GM18502 (cell line): Measurements from ENCODE around the gene DAB2IP.
"Not testable (repeated sequence)": the region's sequence is repeated elsewhere in the genome, so short reads cannot be mapped to it uniquely, and the experiment has no call there.

Experiments
- ATAC-seq: cut with Tn5 transposase; IDR thresholded peaks from one replicate; pipeline ENCODE4 v1.9.1; 2021; ENCODE audit warnings: mild to moderate bottlenecking; ENCODE audit not compliant: unreplicated experiment, poor library complexity

DAB2IP gene

GRCh38 chr9:121623430-121623829 is 28.0 kb upstream of the DAB2IP start:
- ATAC-seq, result not testable (repeated sequence)

GRCh38 chr9:121625590-121625989 is 25.8 kb upstream of the DAB2IP start:
- ATAC-seq, result no peak

- no peak for ATAC-seq
Measured at GRCh38 chr9:121626012-121626411, 25.4 kb upstream of the DAB2IP start.

DNA sequence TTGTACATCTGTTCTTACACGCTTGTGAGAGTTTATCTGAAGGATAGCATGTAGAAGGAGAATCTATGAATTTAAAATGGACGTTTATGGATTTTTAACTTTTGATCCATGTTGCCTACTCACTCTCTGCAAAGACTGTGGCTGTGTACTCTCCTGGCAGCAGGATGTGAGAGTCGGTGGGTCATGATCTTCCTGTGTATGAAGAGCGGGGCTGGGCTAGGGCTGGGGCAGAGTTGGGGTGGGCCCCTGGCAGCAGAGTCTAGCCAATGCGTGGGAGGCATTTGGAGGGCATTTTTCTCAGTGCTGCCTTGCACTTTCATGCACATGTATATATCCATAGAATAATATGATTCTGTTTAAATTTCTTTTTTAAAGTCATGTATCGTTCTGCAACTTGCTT is 24.0 kb upstream of the DAB2IP start:
- ATAC-seq, result no peak

DNA sequence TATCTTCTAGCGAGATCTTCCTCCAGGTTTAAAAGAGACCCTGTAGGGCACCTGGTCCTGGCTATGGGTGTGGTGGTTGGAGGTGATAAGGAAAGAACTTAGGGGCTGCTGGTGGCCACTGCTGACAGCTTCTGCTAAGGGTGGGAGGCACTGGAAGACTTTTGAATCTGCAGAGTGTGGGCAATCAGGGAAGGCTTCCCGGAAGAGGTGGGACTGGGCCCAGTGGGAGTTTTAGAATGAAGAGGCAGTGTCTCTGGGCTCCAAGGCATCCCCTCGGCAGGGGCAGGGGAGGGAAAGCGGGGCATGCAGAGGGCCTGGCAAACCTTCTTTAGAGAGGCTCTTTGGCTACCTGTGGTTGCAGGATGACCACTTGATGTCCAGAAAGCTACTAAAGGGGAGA is 23.0 kb upstream of the DAB2IP start:
- no peak for ATAC-seq

DNA sequence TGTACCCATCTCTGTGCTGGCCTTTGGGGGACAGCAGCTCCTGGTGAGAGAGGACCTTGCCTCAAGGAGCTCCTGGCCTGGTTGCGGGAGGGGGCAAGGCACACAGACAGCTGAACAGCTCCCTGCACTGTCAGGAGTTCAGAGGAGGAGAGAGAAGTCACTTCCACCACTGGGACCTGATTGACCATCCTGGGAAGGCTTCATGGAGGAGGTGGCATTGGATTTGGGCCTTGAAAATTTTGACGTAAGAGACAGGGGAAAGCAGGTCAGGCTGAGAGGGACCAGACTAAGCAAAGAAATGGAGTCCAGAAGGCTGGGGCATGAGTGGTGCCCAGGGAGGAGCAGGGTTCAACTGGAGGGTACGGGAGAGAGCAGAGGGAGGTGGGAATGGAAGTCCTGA is 20.3 kb upstream of the DAB2IP start:
- no peak for ATAC-seq

DNA sequence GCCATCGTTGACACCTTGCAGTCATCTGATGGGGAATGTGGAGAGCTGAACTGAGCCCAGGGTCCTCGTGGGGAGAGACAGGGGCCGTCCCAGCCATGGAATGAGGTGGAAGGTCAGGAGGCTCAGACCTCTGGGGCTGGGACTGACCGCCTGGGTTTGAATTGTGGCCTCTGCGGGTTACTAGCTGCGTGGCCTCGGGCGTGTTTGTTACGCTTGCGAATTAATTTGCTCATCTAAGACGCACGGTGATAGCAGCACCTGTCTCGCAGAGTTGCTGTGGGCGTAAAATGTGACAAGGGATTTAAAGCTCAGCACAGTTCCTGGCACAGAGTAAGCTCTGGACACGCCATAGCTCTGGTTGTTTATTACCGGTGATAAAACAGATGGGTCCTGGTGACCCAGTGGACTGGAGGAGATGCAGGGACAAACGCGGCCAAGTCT is 19.4 kb upstream of the DAB2IP start:
- no peak for ATAC-seq

DNA sequence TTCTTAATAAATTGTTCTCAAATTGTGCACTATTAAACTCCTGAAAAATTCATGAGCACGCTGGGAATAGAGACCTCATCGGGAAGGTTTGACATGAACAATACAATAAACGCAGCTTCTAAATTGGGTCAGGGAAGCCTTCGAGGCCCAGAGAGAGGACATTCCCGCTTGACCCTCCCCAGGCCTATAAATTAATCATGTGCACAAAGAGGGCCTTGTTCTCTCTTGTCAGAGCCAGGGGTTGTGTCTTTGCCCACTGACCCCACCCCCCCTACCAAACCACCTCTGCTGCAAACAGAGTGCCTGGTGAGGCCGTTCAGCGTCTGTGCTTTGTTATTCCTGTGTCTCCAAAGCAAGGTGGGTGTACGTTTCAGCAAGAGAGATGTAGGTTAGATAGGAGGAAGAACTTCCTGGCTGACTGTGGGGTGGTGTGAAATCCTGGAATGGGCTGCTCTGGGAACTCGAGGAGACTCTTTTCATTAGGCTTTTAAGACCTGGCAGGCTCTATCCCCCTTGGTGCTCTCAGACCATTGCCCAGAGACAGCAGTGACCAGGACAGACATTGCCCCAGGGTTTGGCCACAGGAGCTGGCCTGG is 18.2 kb upstream of the DAB2IP start:
- no peak for ATAC-seq

GRCh38 chr9:121633736-121634135 is 17.7 kb upstream of the DAB2IP start:
- ATAC-seq, result no peak

DNA sequence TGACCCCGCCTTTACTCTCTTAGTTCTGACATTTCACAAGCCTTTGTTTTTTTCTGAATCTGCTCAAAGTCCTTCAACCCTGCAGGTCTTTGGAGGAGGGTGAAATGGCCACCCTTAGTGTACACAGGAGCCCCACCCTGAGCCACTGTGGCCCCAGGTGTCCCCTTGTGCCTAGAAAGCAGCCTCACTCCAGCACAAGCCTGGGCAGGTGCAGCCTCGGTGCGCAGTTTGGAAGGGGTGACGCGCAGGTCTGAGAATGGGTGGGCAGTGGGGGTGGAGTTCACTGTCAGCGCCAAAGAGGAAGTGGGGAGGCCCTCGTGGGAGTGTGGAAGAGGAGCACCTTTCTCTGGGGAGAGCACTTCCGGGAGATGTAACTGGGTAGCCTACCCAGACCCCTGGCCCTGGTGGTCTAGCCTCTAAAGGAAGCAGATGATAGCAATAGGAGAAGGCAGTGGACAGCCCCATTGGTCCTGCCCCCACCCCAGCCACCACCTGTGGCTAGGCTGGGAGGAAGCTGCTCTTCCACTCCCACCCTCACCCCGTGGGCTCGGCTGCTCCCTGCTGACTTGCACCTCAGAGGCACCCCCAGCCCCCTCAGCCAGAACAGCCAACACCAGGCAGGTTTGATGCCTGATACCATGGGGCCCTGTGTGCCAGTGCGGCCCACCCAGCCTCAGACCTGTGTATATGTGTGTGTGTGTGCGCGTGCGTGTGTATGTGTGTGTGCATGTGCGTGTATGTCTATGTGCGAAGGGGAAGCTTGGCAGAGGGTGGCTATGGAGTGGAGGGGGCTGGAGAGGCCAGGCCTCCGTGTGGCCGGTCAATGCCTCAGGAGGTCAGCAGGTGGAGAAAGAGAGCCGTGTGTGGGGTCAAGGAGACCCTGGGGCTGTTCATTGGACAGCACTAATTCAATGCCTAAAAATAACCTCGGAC is 16.8 kb upstream of the DAB2IP start:
- ATAC-seq, result no peak

GRCh38 chr9:121635300-121635876 is 16.0 kb upstream of the DAB2IP start:
- ATAC-seq, result no peak

- ATAC-seq, result no peak
Measured at GRCh38 chr9:121636341-121636865, 15.0 kb upstream of the DAB2IP start.

DNA sequence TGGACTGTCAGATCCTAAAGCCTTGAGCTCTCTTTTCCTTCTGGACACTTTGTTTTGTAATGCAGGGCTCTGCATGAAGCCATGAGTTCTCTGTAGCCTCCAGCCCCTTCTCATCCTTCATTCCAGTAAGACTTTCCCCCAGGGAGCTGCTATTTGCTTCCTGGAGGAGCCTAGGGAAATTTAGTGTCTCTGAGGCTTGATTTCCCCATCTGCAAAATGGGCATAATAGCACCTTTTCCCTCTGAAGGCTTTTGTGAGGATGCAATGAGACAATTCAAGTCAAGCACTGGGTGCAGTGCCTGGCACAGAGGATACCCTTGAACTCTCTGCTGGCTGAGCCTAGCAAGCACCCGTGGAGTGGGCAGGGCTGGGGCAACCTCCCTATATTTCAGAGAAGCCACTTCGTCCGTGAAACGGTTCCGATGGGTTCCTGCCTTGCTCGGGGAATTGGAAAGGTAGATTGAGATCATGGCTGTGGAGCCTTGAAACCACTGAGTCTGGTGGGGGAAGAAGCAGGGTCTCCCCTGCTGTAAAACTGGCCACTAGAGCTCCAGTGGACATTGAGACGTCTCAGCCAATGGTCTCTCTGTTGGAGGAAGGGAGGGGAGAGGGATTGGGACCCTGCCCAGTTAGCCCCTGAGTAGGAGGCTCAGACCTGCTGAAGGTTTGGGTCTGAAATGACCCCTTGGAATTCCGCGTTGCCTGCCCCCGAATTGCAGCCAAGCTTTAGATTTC is 14.3 kb upstream of the DAB2IP start:
- ATAC-seq, result no peak

- ATAC-seq, result no peak
Measured at GRCh38 chr9:121637713-121638220, 13.7 kb upstream of the DAB2IP start.

- ATAC-seq, result no peak
Measured at GRCh38 chr9:121638399-121638798, 13.0 kb upstream of the DAB2IP start.

GRCh38 chr9:121638901-121639592 is 12.4 kb upstream of the DAB2IP start:
- ATAC-seq, result no peak

- no peak for ATAC-seq
Measured at GRCh38 chr9:121639619-121640018, 11.8 kb upstream of the DAB2IP start.

- ATAC-seq, result no peak
Measured at GRCh38 chr9:121640076-121640475, 11.4 kb upstream of the DAB2IP start.

- no peak for ATAC-seq
Measured at GRCh38 chr9:121640491-121641223, 10.8 kb upstream of the DAB2IP start.
